ENCODE results near the gene CDC42BPG. TPM values are rescaled to one million over a fixed set of nuclear protein-coding genes. Genes with fewer than 3 reads are reported as not detected.

The CDC42BPG gene
- total RNA-seq, 1 donor from 2014 or later: 5.7 TPM

- DNase-seq: no peak
Observed at GRCh38 chr11:64879244-64879900, 34.9 kb upstream of the CDC42BPG start.

- DNase-seq: peak; percentile 100
Observed at GRCh38 chr11:64878494-64879243, 34.2 kb upstream of the CDC42BPG start, which contains the start of gene EHD1. Gene EHD1, minus strand, starts transcription at chr11:64878621. Its CDS starts 157 bp downstream, at chr11:64878464.

- DNase-seq: no peak
Observed at GRCh38 chr11:64878223-64878493, 33.7 kb upstream of the CDC42BPG start.

GRCh38 chr11:64877390-64878222, 33.2 kb upstream of the CDC42BPG start:
- DNase-seq: no peak

- DNase-seq: peak; percentile 75
Observed at GRCh38 chr11:64876835-64877341, 32.4 kb upstream of the CDC42BPG start.

- no peak for DNase-seq
Observed at GRCh38 chr11:64876229-64876750, 31.8 kb upstream of the CDC42BPG start.

GRCh38 chr11:64875369-64876228, 31.1 kb upstream of the CDC42BPG start:
- no peak for DNase-seq

GRCh38 chr11:64874308-64875240, 30.1 kb upstream of the CDC42BPG start:
- peak; percentile 71 for DNase-seq

- no peak for DNase-seq
Observed at GRCh38 chr11:64872790-64873488, 28.5 kb upstream of the CDC42BPG start.

GRCh38 chr11:64871492-64871891, 27.0 kb upstream of the CDC42BPG start:
- DNase-seq: no peak

GRCh38 chr11:64870893-64871466, 26.5 kb upstream of the CDC42BPG start:
- peak; percentile 32 for DNase-seq

- peak; percentile 70 for DNase-seq
Observed at GRCh38 chr11:64870176-64870892, 25.9 kb upstream of the CDC42BPG start.

- DNase-seq: peak; percentile 47
Observed at GRCh38 chr11:64869571-64870175, 25.2 kb upstream of the CDC42BPG start.

- DNase-seq: peak; percentile 92
Observed at GRCh38 chr11:64868904-64869570, 24.6 kb upstream of the CDC42BPG start.

- no peak for DNase-seq
Observed at GRCh38 chr11:64867748-64868462, 23.5 kb upstream of the CDC42BPG start.

- DNase-seq: no peak
Observed at GRCh38 chr11:64866173-64866491, 21.7 kb upstream of the CDC42BPG start.
